Measurements from ENCODE around the gene NOVA2.
A peak's percentile ranks its signal among the peaks of the same experiment; 100 is the strongest.

Gene NOVA2

DNA sequence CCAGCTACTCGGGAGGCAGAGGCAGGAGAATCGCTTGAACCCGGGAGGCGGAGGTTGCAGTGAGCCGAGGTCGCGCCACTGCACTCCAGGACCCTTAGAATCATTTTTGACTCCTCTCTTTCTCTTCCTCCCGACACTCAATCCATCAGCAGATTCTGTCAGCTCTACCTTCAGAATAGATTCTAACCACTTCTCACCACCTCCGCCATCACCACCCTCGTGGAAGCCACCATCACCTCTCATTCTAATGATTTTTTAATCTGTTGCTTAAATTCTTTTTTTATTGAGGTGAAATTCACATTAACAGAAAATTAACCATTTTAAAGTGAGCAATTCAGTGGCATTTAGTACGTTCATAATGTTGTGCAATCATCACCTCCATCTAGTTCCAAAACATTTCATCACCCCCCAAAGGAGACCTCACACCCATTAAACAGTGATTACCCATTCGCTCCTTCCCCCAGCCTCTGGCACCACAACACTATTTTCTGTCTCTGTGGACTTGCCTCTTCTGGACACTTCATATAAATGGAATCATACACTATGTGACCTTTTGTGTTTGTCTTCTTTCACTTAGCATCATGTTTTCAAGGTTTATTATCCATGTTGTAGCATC, 16.6 kb upstream of the NOVA2 start:
- Histone ChIP-seq H3K9me3 (ENCODE audit: control insufficient read depth, low read length) (no peaks in the 10 kb centered on the region), H3K4me3 (ENCODE audit: insufficient read depth in 1 of 2, low read depth in 1 of 2, low read length in 2 of 2) (peak overlapping the region in 1 of 2 experiments; percentile 16), H2BK15ac (ENCODE audit: low read depth, poor library complexity, severe bottlenecking) (no peak overlapping the region), H2BK12ac (ENCODE audit: low read length in 2 of 2) (no peak overlapping the region), H3K14ac (ENCODE audit: low read length in 2 of 2) (no peak overlapping the region), H4K91ac (ENCODE audit: low read length) (no peak overlapping the region), H2AK5ac (ENCODE audit: low read length, severe bottlenecking) (no peak overlapping the region), H4K8ac (ENCODE audit: low read length) (no peak overlapping the region), H3K18ac (ENCODE audit: low read depth in 1 of 2, low read length in 2 of 2) (no peak overlapping the region), H3K9ac (ENCODE audit: low read length) (no peak overlapping the region), H3K79me1 (replicated peaks; ENCODE audit: low read length, poor library complexity, severe bottlenecking) (no peaks in the 10 kb centered on the region), H2BK5ac (ENCODE audit: low read depth, low read length, poor library complexity, severe bottlenecking) (no peak overlapping the region), H3K4ac (ENCODE audit: low read depth in 1 of 2, low read length in 2 of 2) (no peak overlapping the region), H2BK120ac (ENCODE audit: low read depth, low read length) (no peak overlapping the region), H3K4me2 (ENCODE audit: low read length, poor library complexity, severe bottlenecking) (no peak overlapping the region), H3K36me3 (ENCODE audit: control insufficient read depth in 1 of 2, insufficient read depth in 2 of 2, low read depth in 1 of 2, low read length in 2 of 2) (no peaks in the 10 kb centered on the region), H3K27me3 (ENCODE audit: control insufficient read depth in 1 of 2, insufficient read depth in 1 of 2, low read length in 2 of 2) (peaks cover 12 to 23% of the 10 kb centered on the region in 2 experiments), H3K4me1 (ENCODE audit: control insufficient read depth, insufficient read depth, low read depth, low read length) (no peaks in the 10 kb centered on the region), H3K27ac (ENCODE audit: low read length, poor library complexity, severe bottlenecking) (no peak overlapping the region), H3K23ac (ENCODE audit: low read length in 2 of 2) (no peak overlapping the region), H2AFZ (ENCODE audit: low read depth, low read length) (no peak overlapping the region)
- 91% methylated on average over 10 of the region's 12 CpGs for WGBS
- DNase-seq, result no peak

- no peak overlapping the region for H3K4me3 ChIP-seq (ENCODE audit: insufficient read depth in 1 of 2, low read depth in 1 of 2, low read length in 2 of 2)
- 86% methylated on average over 6 of the region's 7 CpGs for WGBS
Observed at GRCh38 chr19:45985321-45985720, 11.7 kb upstream of the NOVA2 start.

DNA sequence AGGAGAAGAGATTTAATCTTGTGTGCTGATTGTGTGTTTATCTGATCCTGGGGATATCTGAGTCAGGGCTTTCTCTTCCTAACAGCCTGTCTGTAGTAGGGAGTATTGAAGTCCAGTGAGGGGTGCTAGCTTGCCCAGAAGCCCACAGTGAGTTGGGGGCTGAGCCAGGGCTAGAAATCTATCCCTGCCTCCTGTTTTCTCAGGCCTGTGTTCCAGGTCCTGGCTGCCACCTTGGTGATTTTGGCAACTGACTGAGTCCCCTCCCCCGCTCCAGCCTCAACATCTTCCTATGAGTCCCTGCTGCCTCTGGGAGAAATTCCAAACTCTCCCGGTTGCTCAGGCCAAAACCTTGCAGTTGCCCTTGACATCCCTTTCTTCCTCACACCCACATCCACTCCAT, 7.7 kb upstream of the NOVA2 start:
- Histone ChIP-seq H3K27me3 (ENCODE audit: control insufficient read depth in 1 of 2, insufficient read depth in 1 of 2, low read length in 2 of 2) (peaks cover 30 to 40% of the 10 kb centered on the region in 2 experiments), H3K4ac (ENCODE audit: low read depth in 1 of 2, low read length in 2 of 2) (no peak overlapping the region), H4K8ac (ENCODE audit: low read length) (no peak overlapping the region), H3K79me1 (replicated peaks; ENCODE audit: low read length, poor library complexity, severe bottlenecking) (no peaks in the 10 kb centered on the region), H2AK5ac (ENCODE audit: low read length, severe bottlenecking) (no peak overlapping the region), H3K9me3 (ENCODE audit: control insufficient read depth, low read length) (no peaks in the 10 kb centered on the region), H3K14ac (ENCODE audit: low read length in 2 of 2) (no peak overlapping the region), H3K9ac (ENCODE audit: low read length) (no peak overlapping the region), H3K4me1 (ENCODE audit: control insufficient read depth, insufficient read depth, low read depth, low read length) (no peaks in the 10 kb centered on the region), H2BK12ac (ENCODE audit: low read length in 2 of 2) (no peak overlapping the region), H2BK5ac (ENCODE audit: low read depth, low read length, poor library complexity, severe bottlenecking) (no peak overlapping the region), H3K27ac (ENCODE audit: low read length, poor library complexity, severe bottlenecking) (no peak overlapping the region), H3K4me2 (ENCODE audit: low read length, poor library complexity, severe bottlenecking) (no peak overlapping the region), H2BK120ac (ENCODE audit: low read depth, low read length) (no peak overlapping the region), H3K36me3 (ENCODE audit: control insufficient read depth in 1 of 2, insufficient read depth in 2 of 2, low read depth in 1 of 2, low read length in 2 of 2) (no peaks in the 10 kb centered on the region), H3K18ac (ENCODE audit: low read depth in 1 of 2, low read length in 2 of 2) (no peak overlapping the region), H3K4me3 (ENCODE audit: insufficient read depth in 1 of 2, low read depth in 1 of 2, low read length in 2 of 2) (no peak overlapping the region), H3K23ac (ENCODE audit: low read length in 2 of 2) (no peak overlapping the region), H2AFZ (ENCODE audit: low read depth, low read length) (no peak overlapping the region), H4K91ac (ENCODE audit: low read length) (no peak overlapping the region), H2BK15ac (ENCODE audit: low read depth, poor library complexity, severe bottlenecking) (no peak overlapping the region)
- WGBS, result 52% methylated on average over 2 of the region's 2 CpGs
- no peak for DNase-seq

More at GRCh38 chr19:45985321-45985720, 11.7 kb upstream of the NOVA2 start:
- H2BK15ac ChIP-seq (ENCODE audit: low read depth, poor library complexity, severe bottlenecking), result no peak overlapping the region
- no peak overlapping the region for H3K18ac ChIP-seq (ENCODE audit: low read depth in 1 of 2, low read length in 2 of 2)
- no peak overlapping the region for H3K4ac ChIP-seq (ENCODE audit: low read depth in 1 of 2, low read length in 2 of 2)
- H3K36me3 ChIP-seq (ENCODE audit: control insufficient read depth in 1 of 2, insufficient read depth in 2 of 2, low read depth in 1 of 2, low read length in 2 of 2), result no peaks in the 10 kb centered on the region
- no peak overlapping the region for H3K14ac ChIP-seq (ENCODE audit: low read length in 2 of 2)
- no peaks in the 10 kb centered on the region for H3K4me1 ChIP-seq (ENCODE audit: control insufficient read depth, insufficient read depth, low read depth, low read length)
- no peak overlapping the region for H2AK5ac ChIP-seq (ENCODE audit: low read length, severe bottlenecking)
- no peaks in the 10 kb centered on the region for H3K9me3 ChIP-seq (ENCODE audit: control insufficient read depth, low read length)
- H3K9ac ChIP-seq (ENCODE audit: low read length), result no peak overlapping the region
- H3K23ac ChIP-seq (ENCODE audit: low read length in 2 of 2), result no peak overlapping the region
- H3K4me2 ChIP-seq (ENCODE audit: low read length, poor library complexity, severe bottlenecking), result no peak overlapping the region
- H3K27ac ChIP-seq (ENCODE audit: low read length, poor library complexity, severe bottlenecking), result no peak overlapping the region
- DNase-seq, result no peak
- no peak overlapping the region for H4K91ac ChIP-seq (ENCODE audit: low read length)
- no peak overlapping the region for H2AFZ ChIP-seq (ENCODE audit: low read depth, low read length)
- H2BK120ac ChIP-seq (ENCODE audit: low read depth, low read length), result no peak overlapping the region
- no peak overlapping the region for H2BK12ac ChIP-seq (ENCODE audit: low read length in 2 of 2)
- H3K79me1 ChIP-seq (replicated peaks; ENCODE audit: low read length, poor library complexity, severe bottlenecking), result no peaks in the 10 kb centered on the region
- no peak overlapping the region for H4K8ac ChIP-seq (ENCODE audit: low read length)
- H2BK5ac ChIP-seq (ENCODE audit: low read depth, low read length, poor library complexity, severe bottlenecking), result no peak overlapping the region
- peaks cover 25 to 41% of the 10 kb centered on the region in 2 experiments for H3K27me3 ChIP-seq (ENCODE audit: control insufficient read depth in 1 of 2, insufficient read depth in 1 of 2, low read length in 2 of 2)

DNA sequence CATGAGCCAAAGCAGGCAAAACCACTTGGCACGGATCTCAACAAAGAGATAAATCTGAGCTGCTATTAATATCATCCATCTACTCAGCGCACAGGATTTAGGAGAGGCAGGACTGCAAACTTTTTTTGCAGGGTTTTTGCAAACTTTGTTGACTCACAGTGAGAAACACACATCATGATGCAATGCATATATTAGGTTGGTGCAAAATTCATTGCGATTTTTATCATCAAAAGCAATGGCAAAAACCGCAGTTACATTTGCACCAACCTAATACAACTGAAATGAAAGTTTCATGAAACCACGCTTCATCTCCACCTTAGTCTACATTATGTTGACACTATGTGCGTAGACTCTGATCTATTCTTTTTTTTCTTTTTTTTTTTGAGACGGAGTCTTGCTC, 4.5 kb upstream of the NOVA2 start:
- DNase-seq, result no peak
- Histone ChIP-seq H2BK120ac (ENCODE audit: low read depth, low read length) (no peak overlapping the region), H3K79me1 (replicated peaks; ENCODE audit: low read length, poor library complexity, severe bottlenecking) (no peaks in the 10 kb centered on the region), H2AK5ac (ENCODE audit: low read length, severe bottlenecking) (no peak overlapping the region), H3K27me3 (ENCODE audit: control insufficient read depth in 1 of 2, insufficient read depth in 1 of 2, low read length in 2 of 2) (peaks cover 50 to 56% of the 10 kb centered on the region in 2 experiments), H3K18ac (ENCODE audit: low read depth in 1 of 2, low read length in 2 of 2) (no peak overlapping the region), H4K8ac (ENCODE audit: low read length) (no peak overlapping the region), H2BK12ac (ENCODE audit: low read length in 2 of 2) (no peak overlapping the region), H3K9me3 (ENCODE audit: control insufficient read depth, low read length) (no peaks in the 10 kb centered on the region), H3K4me3 (ENCODE audit: insufficient read depth in 1 of 2, low read depth in 1 of 2, low read length in 2 of 2) (no peak overlapping the region), H3K4me2 (ENCODE audit: low read length, poor library complexity, severe bottlenecking) (no peak overlapping the region), H3K27ac (ENCODE audit: low read length, poor library complexity, severe bottlenecking) (no peak overlapping the region), H2BK5ac (ENCODE audit: low read depth, low read length, poor library complexity, severe bottlenecking) (no peak overlapping the region), H3K4me1 (ENCODE audit: control insufficient read depth, insufficient read depth, low read depth, low read length) (peaks cover 5% of the 10 kb centered on the region), H3K14ac (ENCODE audit: low read length in 2 of 2) (no peak overlapping the region), H4K91ac (ENCODE audit: low read length) (no peak overlapping the region), H3K9ac (ENCODE audit: low read length) (no peak overlapping the region), H3K36me3 (ENCODE audit: control insufficient read depth in 1 of 2, insufficient read depth in 2 of 2, low read depth in 1 of 2, low read length in 2 of 2) (no peaks in the 10 kb centered on the region), H2BK15ac (ENCODE audit: low read depth, poor library complexity, severe bottlenecking) (no peak overlapping the region), H2AFZ (ENCODE audit: low read depth, low read length) (no peak overlapping the region), H3K23ac (ENCODE audit: low read length in 2 of 2) (no peak overlapping the region), H3K4ac (ENCODE audit: low read depth in 1 of 2, low read length in 2 of 2) (no peak overlapping the region)
- 80% methylated on average over 7 of the region's 7 CpGs for WGBS

Data from mesenchymal stem cell (in vitro differentiated cells and primary cell).